Stimulated activated CD4-positive, alpha-beta T cell treated with anti-CD3 and anti-CD28 coated beads, Interleukin-2, amount 100 ng/mL, for 4 hours (primary cell): ENCODE measurements around the gene TARS2.

Experiments used
- DNase-seq: peaks from one replicate; pipeline ENCODE4 v3.0.0-alpha.2; 2020; ENCODE audit warnings: low read depth

TARS2 gene

GRCh38 chr1:150555971-150556865, 69.0 kb downstream of the TARS2 start:
- no peak for DNase-seq

- DNase-seq: no peak
These were observed 69.9 kb downstream of the TARS2 start for GRCh38 chr1:150557065-150557600.
